MM.1S (cell line): Measurements from ENCODE around the gene SPTBN1.

ENCODE experiments used
- DNase-seq: peaks from one replicate; pipeline ENCODE4 v3.0.0-alpha.2; 2015
- H2AFZ ChIP-seq: fragments of 300-600 bp; sonication (generic); 2 replicates; pipeline ENCODE4 v1.6.0; 2016; ENCODE audit warnings: antibody characterized with exemption, low read length
- H3F3A ChIP-seq: fragments of 300-600 bp; sonication (generic); 2 replicates; pipeline ENCODE4 v1.6.1; 2016; ENCODE audit warnings: mild to moderate bottlenecking, antibody characterized with exemption, low read length, moderate library complexity, mixed read lengths; ENCODE audit not compliant: insufficient read depth
- H3K27ac ChIP-seq: fragments of 300-600 bp; sonication (generic); 2 replicates; pipeline ENCODE4 v1.5.1; 2016; ENCODE audit warnings: mild to moderate bottlenecking, low read length
- H3K27me3 ChIP-seq: fragments of 300-600 bp; sonication (generic); replicated peaks from 2 replicates; pipeline ENCODE4 v1.6.0; 2016; ENCODE audit warnings: low read length; ENCODE audit not compliant: insufficient read depth
- H3K36me3 ChIP-seq: fragments of 300-600 bp; sonication (generic); replicated peaks from 2 replicates; pipeline ENCODE4 v1.6.1; 2016; ENCODE audit warnings: mild to moderate bottlenecking, low read length, mixed read lengths; ENCODE audit not compliant: insufficient read depth
- H3K4me1 ChIP-seq: fragments of 300-600 bp; sonication (generic); 2 replicates; pipeline ENCODE4 v1.6.1; 2016; ENCODE audit warnings: low read length, mixed read lengths
- H3K4me2 ChIP-seq: fragments of 300-600 bp; sonication (generic); 2 replicates; pipeline ENCODE4 v1.6.0; 2016; ENCODE audit warnings: low read depth, low read length
- H3K4me3 ChIP-seq: fragments of 300-600 bp; sonication (generic); 2 replicates; pipeline ENCODE4 v1.5.1; 2016; ENCODE audit warnings: low read length, mixed read lengths
- H3K79me2 ChIP-seq: fragments of 300-600 bp; sonication (generic); 2 replicates; pipeline ENCODE4 v1.6.1; 2016; ENCODE audit warnings: mixed run types, low read length, mixed read lengths
- H3K9ac ChIP-seq: fragments of 300-600 bp; sonication (generic); 2 replicates; pipeline ENCODE4 v1.6.1; 2016; ENCODE audit warnings: low read length, mixed read lengths
- H3K9me2 ChIP-seq: fragments of 300-600 bp; sonication (generic); replicated peaks from 2 replicates; pipeline ENCODE4 v1.6.1; 2016; ENCODE audit warnings: mild to moderate bottlenecking, low read length, mixed read lengths; ENCODE audit not compliant: insufficient read depth
- H3K9me3 ChIP-seq: fragments of 300-600 bp; sonication (generic); replicated peaks from 2 replicates; pipeline ENCODE4 v1.6.1; 2016; ENCODE audit warnings: mild to moderate bottlenecking, low read length, mixed read lengths; ENCODE audit not compliant: insufficient read depth
- H4K20me1 ChIP-seq: fragments of 300-600 bp; sonication (generic); 2 replicates; pipeline ENCODE4 v1.6.1; 2016; ENCODE audit warnings: mild to moderate bottlenecking, low read length, moderate library complexity, mixed read lengths; ENCODE audit not compliant: insufficient read depth
- EZH2 ChIP-seq: fragments of 300-600 bp; sonication (generic); optimal IDR thresholded peaks from 2 replicates; pipeline ENCODE3; 2017; ENCODE audit warnings: low read depth, mild to moderate bottlenecking, antibody characterized with exemption, low read length, mixed read lengths
- EZH2phosphoT487 ChIP-seq: fragments of 300-600 bp; sonication (generic); IDR thresholded peaks from 2 replicates; pipeline ENCODE4 v1.6.1; 2018; ENCODE audit warnings: antibody characterized with exemption, low read length
- TF ChIP-seq, protein P1 (sequence below): fragments of 300-600 bp; sonication (generic); IDR thresholded peaks from 2 replicates; pipeline ENCODE4 v1.5.1; 2016; ENCODE audit warnings: antibody characterized with exemption, low read length, mixed read lengths

The SPTBN1 gene

DNA sequence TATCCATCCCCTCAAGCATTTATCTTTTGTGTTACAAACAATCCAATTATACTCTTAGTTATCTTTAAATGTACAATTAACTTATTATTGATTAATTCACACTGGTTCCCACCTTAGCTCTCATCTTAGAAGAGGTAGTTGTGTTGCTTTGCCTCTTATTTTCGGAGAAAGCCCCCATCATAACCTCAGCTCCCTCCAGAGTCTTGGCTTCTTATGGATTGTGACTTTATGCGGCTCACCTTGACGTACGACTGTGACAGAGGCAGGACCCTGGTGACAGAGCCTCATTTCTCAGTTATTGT, 132.9 kb downstream of the SPTBN1 start:
- no peak overlapping the region for H3K4me2 ChIP-seq

GRCh38 chr2:54589340-54590215, 133.5 kb downstream of the SPTBN1 start:
- peaks cover 62% of the 10 kb centered on the region for H4K20me1 ChIP-seq
- H3K9ac ChIP-seq: no peak overlapping the region
- no peak overlapping the region for H3K27ac ChIP-seq

More for the DNA sequence above, 132.9 kb downstream of the SPTBN1 start:
- H2AFZ ChIP-seq: no peak overlapping the region
- no peak for DNase-seq
- no peak overlapping the region for H3K4me3 ChIP-seq
- H3K27ac ChIP-seq: no peak overlapping the region
- H3K9me2 ChIP-seq: no peaks in the 10 kb centered on the region
- peaks cover 9% of the 10 kb centered on the region; the same call in 1 of the 2 replicates for H3K36me3 ChIP-seq
- H3K4me1 ChIP-seq: peaks cover 7% of the 10 kb centered on the region; the same call in 1 of the 2 replicates
- H3K27me3 ChIP-seq: no peaks in the 10 kb centered on the region
- no peak overlapping the region for H3K9ac ChIP-seq
- no peaks in the 10 kb centered on the region for H3K9me3 ChIP-seq
- no peaks in the 10 kb centered on the region for H3F3A ChIP-seq
- H3K79me2 ChIP-seq: peaks cover 100% of the 10 kb centered on the region
- TF ChIP-seq, protein P1, sequence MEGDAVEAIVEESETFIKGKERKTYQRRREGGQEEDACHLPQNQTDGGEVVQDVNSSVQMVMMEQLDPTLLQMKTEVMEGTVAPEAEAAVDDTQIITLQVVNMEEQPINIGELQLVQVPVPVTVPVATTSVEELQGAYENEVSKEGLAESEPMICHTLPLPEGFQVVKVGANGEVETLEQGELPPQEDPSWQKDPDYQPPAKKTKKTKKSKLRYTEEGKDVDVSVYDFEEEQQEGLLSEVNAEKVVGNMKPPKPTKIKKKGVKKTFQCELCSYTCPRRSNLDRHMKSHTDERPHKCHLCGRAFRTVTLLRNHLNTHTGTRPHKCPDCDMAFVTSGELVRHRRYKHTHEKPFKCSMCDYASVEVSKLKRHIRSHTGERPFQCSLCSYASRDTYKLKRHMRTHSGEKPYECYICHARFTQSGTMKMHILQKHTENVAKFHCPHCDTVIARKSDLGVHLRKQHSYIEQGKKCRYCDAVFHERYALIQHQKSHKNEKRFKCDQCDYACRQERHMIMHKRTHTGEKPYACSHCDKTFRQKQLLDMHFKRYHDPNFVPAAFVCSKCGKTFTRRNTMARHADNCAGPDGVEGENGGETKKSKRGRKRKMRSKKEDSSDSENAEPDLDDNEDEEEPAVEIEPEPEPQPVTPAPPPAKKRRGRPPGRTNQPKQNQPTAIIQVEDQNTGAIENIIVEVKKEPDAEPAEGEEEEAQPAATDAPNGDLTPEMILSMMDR: no peak
- TF ChIP-seq EZH2phosphoT487 (no peak), EZH2 (no peak)
- H4K20me1 ChIP-seq: peaks cover 67% of the 10 kb centered on the region

GRCh38 chr2:54590216-54591120, 134.3 kb downstream of the SPTBN1 start:
- H3K4me3 ChIP-seq: no peak overlapping the region
- peaks cover 100% of the 10 kb centered on the region for H3K79me2 ChIP-seq
- H3K27ac ChIP-seq: no peak overlapping the region
- peaks cover 59% of the 10 kb centered on the region for H4K20me1 ChIP-seq
- no peak overlapping the region for H3K9ac ChIP-seq
- H3K4me1 ChIP-seq: peaks cover 7% of the 10 kb centered on the region; the same call in 1 of the 2 replicates
- no peak overlapping the region for H3K4me2 ChIP-seq
- H3K9me3 ChIP-seq: no peaks in the 10 kb centered on the region
- no peak for DNase-seq
- no peaks in the 10 kb centered on the region for H3F3A ChIP-seq
- peaks cover 9% of the 10 kb centered on the region; the same call in 1 of the 2 replicates for H3K36me3 ChIP-seq
- H2AFZ ChIP-seq: no peak overlapping the region
- no peaks in the 10 kb centered on the region for H3K27me3 ChIP-seq
- H3K9me2 ChIP-seq: no peaks in the 10 kb centered on the region
- TF ChIP-seq EZH2phosphoT487 (no peak), EZH2 (no peak)
- TF ChIP-seq, protein P1: no peak

More at GRCh38 chr2:54589340-54590215, 133.5 kb downstream of the SPTBN1 start:
- Histone ChIP-seq H3K4me3 (no peak overlapping the region), H3K9me3 (no peaks in the 10 kb centered on the region), H3K9me2 (no peaks in the 10 kb centered on the region), H3K79me2 (peaks cover 100% of the 10 kb centered on the region), H3F3A (no peaks in the 10 kb centered on the region), H3K36me3 (peaks cover 9% of the 10 kb centered on the region; the same call in 1 of the 2 replicates), H3K27me3 (no peaks in the 10 kb centered on the region), H3K4me1 (peaks cover 7% of the 10 kb centered on the region; the same call in 1 of the 2 replicates), H3K4me2 (no peak overlapping the region), H2AFZ (no peak overlapping the region)
- DNase-seq: no peak
- TF ChIP-seq EZH2 (no peak), EZH2phosphoT487 (no peak)
- TF ChIP-seq, protein P1: no peak
